MCF 10A (cell line): ENCODE measurements around the gene MXD3. TPM values are rescaled to one million over a fixed set of nuclear protein-coding genes. Genes with fewer than 3 reads are reported as not detected.
"Not testable (repeated sequence)": the region's sequence is repeated elsewhere in the genome, so short reads cannot be mapped to it uniquely, and the experiment has no call there.

Source experiments
- BruUV-seq: library from RNA; stranded (reverse); fragments of 400-500 nt; replicated peaks from 2 replicates; lab custom pipeline; 2021; lab: Mats Ljungman, UMichigan
- CTCF ChIA-PET: fragments of 300-600 bp; sonication (Branson Sonifier 250); formaldehyde crosslinking; extraction: SDS; loops from one replicate; lab custom pipeline; 2021; ENCODE audit warnings: antibody characterized with exemption, inconsistent platforms; lab: Yijun Ruan, JAX
- POLR2A ChIA-PET: fragments of 300-600, 350-650 bp; sonication (Branson Sonifier 250); formaldehyde crosslinking; extraction: SDS; loops from one replicate; lab custom pipeline; 2020; ENCODE audit warnings: antibody characterized with exemption, inconsistent platforms; lab: Yijun Ruan, JAX
- DNase-seq: peaks from one replicate; pipeline ENCODE4 v3.0.0-alpha.2; 2018; ENCODE audit not compliant: unreplicated experiment
- H3K27ac Mint-ChIP-seq: one replicate; pipeline ENCODE4 v1.8.0; 2022; ENCODE audit warnings: mild to moderate bottlenecking, low read depth, mixed read lengths; ENCODE audit not compliant: unreplicated experiment
- H3K27me3 Mint-ChIP-seq: one replicate; pipeline ENCODE4 v1.8.0; 2022; ENCODE audit warnings: mixed read lengths; ENCODE audit not compliant: insufficient read depth, unreplicated experiment
- H3K36me3 Mint-ChIP-seq: one replicate; pipeline ENCODE4 v1.8.0; 2022; ENCODE audit warnings: mild to moderate bottlenecking, moderate library complexity, mixed read lengths; ENCODE audit not compliant: insufficient read depth, unreplicated experiment
- H3K4me1 Mint-ChIP-seq: one replicate; pipeline ENCODE4 v1.8.0; 2022; ENCODE audit warnings: mixed read lengths; ENCODE audit not compliant: insufficient read depth, unreplicated experiment
- H3K4me3 Mint-ChIP-seq: one replicate; pipeline ENCODE4 v1.8.0; 2022; ENCODE audit warnings: mild to moderate bottlenecking, moderate library complexity, mixed read lengths; ENCODE audit not compliant: unreplicated experiment
- H3K9me3 Mint-ChIP-seq: one replicate; pipeline ENCODE4 v1.8.0; 2022; ENCODE audit warnings: mixed read lengths; ENCODE audit not compliant: unreplicated experiment
- intact Hi-C: fragments of 100-400 bp; cut with micrococcal nuclease; formaldehyde crosslinking; loops from 2 replicates; pipeline ENCODE4 v1.14.1; 2022
- total RNA-seq: library from RNA; stranded (reverse); gene quantifications from 2 replicates; pipeline ENCODE4 v1.2.3, GENCODE V29; 2022
- TF ChIP-seq, protein P1 (sequence below): fragments of 200-600 bp; IDR thresholded peaks from one replicate; pipeline ENCODE4 v1.8.0; 2022; ENCODE audit warnings: antibody characterized with exemption, mild to moderate bottlenecking; ENCODE audit not compliant: unreplicated experiment

The MXD3 gene
- total RNA-seq, 1 experiment from 2014 or later, result 13.2 TPM

DNA sequence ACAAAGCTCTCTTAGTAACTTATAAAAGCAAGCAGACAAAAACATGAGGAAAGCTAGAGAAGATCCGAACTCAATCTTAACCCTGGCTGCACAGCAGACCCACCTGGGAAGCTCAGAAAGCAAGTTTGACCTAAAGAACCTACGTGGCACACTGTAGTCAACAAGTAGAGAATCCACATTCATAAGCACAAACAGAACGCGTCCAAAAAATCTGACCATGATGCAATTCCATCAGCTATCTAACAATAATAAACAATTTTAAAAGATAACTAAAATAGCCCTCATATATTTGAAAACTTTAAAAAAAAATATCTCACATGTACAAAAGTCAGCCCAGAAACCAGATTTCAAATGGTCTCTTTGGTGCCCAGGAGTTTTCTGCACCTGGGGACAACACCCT lies 35.1 kb upstream of the MXD3 start:
- TF ChIP-seq, protein P1, sequence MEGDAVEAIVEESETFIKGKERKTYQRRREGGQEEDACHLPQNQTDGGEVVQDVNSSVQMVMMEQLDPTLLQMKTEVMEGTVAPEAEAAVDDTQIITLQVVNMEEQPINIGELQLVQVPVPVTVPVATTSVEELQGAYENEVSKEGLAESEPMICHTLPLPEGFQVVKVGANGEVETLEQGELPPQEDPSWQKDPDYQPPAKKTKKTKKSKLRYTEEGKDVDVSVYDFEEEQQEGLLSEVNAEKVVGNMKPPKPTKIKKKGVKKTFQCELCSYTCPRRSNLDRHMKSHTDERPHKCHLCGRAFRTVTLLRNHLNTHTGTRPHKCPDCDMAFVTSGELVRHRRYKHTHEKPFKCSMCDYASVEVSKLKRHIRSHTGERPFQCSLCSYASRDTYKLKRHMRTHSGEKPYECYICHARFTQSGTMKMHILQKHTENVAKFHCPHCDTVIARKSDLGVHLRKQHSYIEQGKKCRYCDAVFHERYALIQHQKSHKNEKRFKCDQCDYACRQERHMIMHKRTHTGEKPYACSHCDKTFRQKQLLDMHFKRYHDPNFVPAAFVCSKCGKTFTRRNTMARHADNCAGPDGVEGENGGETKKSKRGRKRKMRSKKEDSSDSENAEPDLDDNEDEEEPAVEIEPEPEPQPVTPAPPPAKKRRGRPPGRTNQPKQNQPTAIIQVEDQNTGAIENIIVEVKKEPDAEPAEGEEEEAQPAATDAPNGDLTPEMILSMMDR, result no peak
- ChIA-PET CTCF (interaction anchor here (0.7 to 2.9 kb wide), 7 partner anchors 28 to 233 kb away, joined by 3 to 11 read pairs (median 4); no protein-coding TSS in a partner anchor), POLR2A (interaction anchor here (0.6 to 1.6 kb wide), 4 partner anchors 22 to 225 kb away, joined by 3 to 6 read pairs (median 4); no protein-coding TSS in a partner anchor)
- Mint-ChIP-seq H3K4me1 (peaks cover 32% of the 10 kb centered on the region), H3K36me3 (peaks cover 43% of the 10 kb centered on the region), H3K9me3 (no peaks in the 10 kb centered on the region), H3K27ac (no peak overlapping the region), H3K27me3 (no peaks in the 10 kb centered on the region), H3K4me3 (no peak overlapping the region)
- intact Hi-C loops, result no loop called here
- DNase-seq, result no peak
- no TSS peak for BruUV-seq

DNA sequence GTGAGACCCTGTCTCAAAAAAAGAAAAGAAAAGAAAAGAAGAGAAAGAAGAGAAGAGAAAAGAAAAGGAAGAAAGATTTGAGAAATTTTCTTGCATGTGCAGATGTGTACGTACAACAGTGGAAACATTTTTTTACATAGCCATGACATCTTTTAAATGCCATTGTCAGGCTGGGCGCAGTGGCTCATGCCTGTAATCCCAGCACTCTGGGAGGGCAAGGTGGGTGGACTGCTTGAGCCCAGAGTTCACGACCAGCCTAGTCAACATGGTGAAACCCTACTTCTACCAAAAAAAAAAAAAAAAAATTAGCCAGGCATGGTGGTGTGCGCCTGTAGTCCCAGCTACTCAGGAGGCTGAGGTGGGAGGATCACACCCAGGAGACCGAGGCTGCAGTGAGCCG lies 33.2 kb upstream of the MXD3 start:
- Mint-ChIP-seq H3K4me3 (no peak overlapping the region), H3K36me3 (peaks cover 60% of the 10 kb centered on the region), H3K27ac (no peak overlapping the region), H3K9me3 (no peaks in the 10 kb centered on the region), H3K27me3 (no peaks in the 10 kb centered on the region), H3K4me1 (peaks cover 27% of the 10 kb centered on the region)
- TF ChIP-seq, protein P1, result no peak
- CTCF ChIA-PET, result interaction anchor here (0.7 to 2.9 kb wide), 4 partner anchors 35 to 57 kb away, joined by 3 to 11 read pairs (median 4); partner anchors contain the start of gene SLC34A1
- intact Hi-C loops, result no loop called here
- POLR2A ChIA-PET, result interaction anchor here (1.1 kb wide), 1 partner anchor 74 kb away, joined by 3 read pairs; no protein-coding TSS in a partner anchor
- no TSS peak for BruUV-seq
- no peak for DNase-seq

DNA sequence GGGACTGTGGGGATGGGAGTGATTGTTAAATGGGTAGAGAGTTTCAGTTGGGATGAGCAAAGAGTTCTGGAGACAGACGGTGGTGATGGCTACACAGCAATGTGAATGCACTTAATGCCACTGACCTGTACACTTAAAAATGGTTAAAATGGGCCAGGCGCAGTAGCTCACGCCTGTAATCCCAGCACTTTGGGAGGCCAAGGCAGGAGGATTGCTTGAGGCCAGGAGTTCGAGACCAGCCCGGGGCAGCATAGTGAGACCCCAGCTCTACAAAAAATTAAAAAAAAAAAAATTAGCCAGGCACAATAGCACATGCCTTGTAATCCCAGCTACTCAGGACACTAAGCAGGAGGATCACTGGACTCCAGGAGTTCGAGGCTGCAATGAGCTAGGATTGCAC lies 32.1 kb upstream of the MXD3 start:
- CTCF ChIA-PET, result interaction anchor here (0.6 to 0.8 kb wide), 2 partner anchors 13 to 26 kb away, joined by 3 read pairs; no protein-coding TSS in a partner anchor
- no peak overlapping the region for H3K27ac Mint-ChIP-seq
- no TSS peak for BruUV-seq

DNA sequence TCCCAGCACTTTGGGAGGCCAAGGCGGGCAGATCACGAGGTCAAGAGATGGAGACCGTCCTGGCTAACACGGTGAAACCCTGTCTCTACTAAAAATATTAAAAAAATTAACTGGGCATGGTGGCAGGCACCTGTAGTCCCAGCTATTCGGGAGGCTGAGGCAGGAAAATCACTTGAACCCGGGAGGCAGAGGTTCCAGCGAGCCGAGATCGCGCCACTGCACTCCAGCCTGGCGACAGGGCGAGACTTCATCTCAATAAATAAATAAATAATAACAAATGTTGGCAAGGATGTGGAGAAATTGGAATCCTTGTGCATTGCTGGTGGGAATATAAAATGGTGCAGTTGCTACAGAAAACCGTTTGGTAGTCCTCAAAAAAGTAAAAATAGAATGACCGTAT lies 31.3 kb upstream of the MXD3 start:
- H3K27me3 Mint-ChIP-seq, intact Hi-C loops, POLR2A ChIA-PET, H3K27ac Mint-ChIP-seq, BruUV-seq, H3K9me3 Mint-ChIP-seq, H3K4me3 Mint-ChIP-seq, DNase-seq: not testable (repeated sequence)
- Mint-ChIP-seq H3K4me1 (peaks cover 23% of the 10 kb centered on the region), H3K36me3 (peaks cover 68% of the 10 kb centered on the region)
- CTCF ChIA-PET, result interaction anchor here (1.3 kb wide), 1 partner anchor 28 kb away, joined by 10 read pairs; no protein-coding TSS in a partner anchor

More for the DNA sequence above, 32.1 kb upstream of the MXD3 start:
- no peak overlapping the region for H3K4me3 Mint-ChIP-seq
- no peaks in the 10 kb centered on the region for H3K9me3 Mint-ChIP-seq
- TF ChIP-seq, protein P1, result no peak
- POLR2A ChIA-PET, result interaction anchor here (0.6 kb wide), 1 partner anchor 31 kb away, joined by 3 read pairs; no protein-coding TSS in a partner anchor
- intact Hi-C loops, result no loop called here
- peaks cover 68% of the 10 kb centered on the region for H3K36me3 Mint-ChIP-seq
- DNase-seq, result no peak
- H3K27me3 Mint-ChIP-seq, result no peaks in the 10 kb centered on the region
- peaks cover 23% of the 10 kb centered on the region for H3K4me1 Mint-ChIP-seq
